Epidermal melanocyte (primary cell): ENCODE data around the gene CEP112.

Experiments
- DNase-seq: peaks from one replicate; pipeline ENCODE4 v3.0.0; 2011; ENCODE audit warnings: low spot score; ENCODE audit not compliant: insufficient read length

Gene CEP112

GRCh38 chr17:65994679-65995078 lies 197.3 kb downstream of the CEP112 start:
- no peak for DNase-seq

DNA sequence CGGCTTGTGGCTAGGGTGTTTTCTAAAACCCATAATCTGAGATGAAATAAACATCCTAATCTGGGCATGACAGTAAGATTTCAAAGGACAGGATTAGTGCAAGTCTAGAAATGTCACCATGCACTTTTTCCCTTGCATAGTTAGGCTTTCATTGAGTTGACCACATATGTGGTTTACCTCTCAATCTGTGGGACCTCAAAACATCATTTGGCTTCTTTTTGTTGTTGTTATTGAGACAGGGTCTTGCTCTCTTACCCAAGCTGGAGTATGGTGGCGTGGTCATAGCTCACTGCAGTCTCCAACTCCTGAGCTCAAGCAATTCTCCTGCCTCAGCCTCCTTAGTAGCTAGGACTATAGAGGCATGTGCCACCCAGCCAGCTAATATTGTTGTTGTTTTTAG lies 197.8 kb downstream of the CEP112 start:
- DNase-seq = no peak

DNA sequence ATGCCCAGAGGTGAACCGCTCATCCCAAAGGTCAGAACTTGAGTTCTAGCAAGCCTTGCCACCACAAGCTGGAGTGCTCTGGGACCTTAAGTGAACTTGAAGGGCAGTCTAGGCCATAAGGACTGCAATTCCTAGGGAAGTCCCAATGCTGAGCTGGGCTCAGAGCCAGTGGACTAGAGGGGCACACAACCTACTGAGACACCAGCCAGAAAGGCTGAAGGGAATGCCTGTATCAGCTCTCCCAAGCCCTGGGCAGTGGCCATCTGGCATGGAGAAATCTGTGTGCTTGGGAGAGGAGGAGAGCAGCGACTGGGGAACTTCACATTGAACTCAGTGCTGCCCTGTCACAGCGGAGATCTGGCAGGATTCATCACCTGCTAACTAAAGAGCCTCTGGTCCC lies 201.3 kb downstream of the CEP112 start:
- no peak for DNase-seq

GRCh38 chr17:65988451-65988850 lies 203.5 kb downstream of the CEP112 start:
- no peak for DNase-seq

DNA sequence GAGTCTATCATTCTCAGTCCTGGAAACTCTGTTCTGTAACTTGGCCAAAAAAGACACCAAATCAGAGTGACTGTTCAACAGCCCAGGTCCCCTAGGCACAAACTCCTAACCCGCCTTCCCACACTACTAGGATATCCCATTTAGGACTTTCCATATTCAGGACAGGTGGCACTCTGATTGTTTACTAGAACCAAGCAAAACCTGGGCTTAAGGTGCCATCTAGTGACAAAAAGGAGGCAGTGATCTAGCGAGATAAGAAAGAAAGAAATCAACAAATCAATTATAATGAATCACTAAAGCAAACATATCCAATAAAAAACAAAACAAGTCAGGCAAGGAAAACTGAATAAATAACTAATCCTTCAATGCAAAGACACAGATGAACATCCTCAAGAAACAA lies 203.9 kb downstream of the CEP112 start:
- no peak for DNase-seq

DNA sequence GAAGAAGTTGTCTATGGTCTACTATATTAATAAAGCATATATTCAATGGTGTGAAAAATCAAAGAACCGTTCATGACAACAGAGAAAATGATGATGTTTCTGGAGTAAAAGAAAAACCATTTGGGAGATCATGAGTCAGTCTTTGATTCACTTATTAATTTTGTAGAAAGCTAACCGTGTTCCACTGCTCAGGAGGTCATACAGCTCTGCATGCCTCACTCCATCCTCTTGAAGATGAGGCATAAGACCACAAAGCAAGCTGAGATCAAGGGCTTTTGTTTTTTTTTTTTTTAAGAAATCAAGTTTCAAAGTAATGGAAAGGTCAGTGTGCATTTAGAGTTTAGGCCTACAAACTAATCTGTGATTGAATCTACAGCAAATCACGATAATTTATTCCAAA lies 206.4 kb downstream of the CEP112 start:
- DNase-seq = no peak

- no peak for DNase-seq
Observed at GRCh38 chr17:65984299-65984698, 207.6 kb downstream of the CEP112 start.

DNA sequence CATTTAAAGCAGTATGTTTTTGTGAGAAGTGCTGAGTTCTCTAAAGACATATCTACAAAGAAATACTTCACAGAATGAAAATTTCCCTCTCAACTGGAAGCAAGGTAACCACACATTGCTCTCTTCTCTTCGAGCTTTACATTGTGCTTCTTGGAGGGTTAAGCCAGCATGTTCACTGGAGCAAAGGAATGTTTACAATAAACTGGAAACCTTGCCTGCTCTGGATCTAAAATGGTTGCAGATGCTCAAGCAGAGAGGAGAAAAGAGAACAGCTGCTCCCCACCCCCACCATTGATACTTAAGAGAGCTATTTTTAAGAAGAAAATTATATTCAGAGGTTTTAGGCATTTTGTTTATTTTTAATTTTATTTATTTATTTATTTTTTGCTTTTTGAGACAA lies 213.1 kb downstream of the CEP112 start:
- no peak for DNase-seq

DNA sequence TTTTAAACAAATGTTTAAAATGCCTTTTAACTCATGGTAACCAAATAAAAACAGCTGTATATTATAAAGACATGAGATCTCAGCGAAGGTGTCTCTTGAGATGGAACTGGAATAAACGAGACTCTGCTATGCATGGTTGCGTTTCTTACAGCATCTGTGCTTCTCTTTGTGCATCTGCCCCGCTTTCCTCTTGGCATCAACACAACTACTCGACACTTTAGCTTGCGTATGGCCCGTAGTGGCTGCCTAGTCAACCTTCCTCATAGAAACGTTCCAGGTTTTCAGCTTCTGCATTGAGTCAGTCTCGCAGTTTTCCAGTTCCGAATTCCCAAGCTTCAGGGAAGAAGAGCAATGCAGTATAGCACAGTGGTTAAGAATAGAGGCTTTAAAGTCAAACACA lies 214.9 kb downstream of the CEP112 start:
- no peak for DNase-seq

DNA sequence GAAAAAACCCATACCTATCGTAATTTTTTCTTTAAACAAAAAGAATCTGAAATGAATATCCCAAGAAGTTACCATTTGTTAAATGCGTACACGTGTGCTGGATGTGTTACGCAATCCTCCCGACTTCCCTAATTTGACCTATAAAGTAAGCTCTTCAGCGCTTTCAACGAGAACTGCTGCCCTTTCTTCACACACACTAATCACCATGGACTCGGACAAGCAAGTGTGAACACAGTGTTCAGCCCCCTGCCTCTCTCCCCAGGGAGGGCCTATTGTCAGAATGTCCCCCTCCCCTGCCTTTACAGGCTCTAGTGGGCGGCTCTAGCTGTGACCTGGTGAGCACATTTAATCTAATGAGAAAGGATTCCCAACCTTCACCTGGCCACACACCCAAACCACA lies 216.1 kb downstream of the CEP112 start:
- DNase-seq = no peak

DNA sequence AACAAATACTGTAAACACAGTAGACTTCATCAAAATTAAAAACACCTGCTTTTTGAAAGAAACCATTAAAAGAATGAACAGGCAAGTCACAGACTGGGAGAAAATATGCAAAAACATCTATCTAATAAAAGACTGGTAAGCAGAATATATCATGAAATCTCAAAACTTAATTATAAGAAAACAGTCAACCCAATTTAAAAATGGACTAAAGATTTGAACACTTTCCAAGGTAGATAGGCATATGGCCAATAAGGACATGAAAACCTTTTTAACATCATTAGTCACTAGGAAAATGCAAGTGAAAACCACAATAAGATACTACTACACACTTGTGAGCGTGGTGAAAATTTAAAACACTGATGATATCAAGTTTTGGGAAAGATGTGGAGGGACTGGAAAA lies 218.7 kb downstream of the CEP112 start:
- no peak for DNase-seq

GRCh38 chr17:65967372-65967771 lies 224.6 kb downstream of the CEP112 start:
- no peak for DNase-seq

- DNase-seq = no peak
Observed at GRCh38 chr17:65966072-65966695, 225.7 kb downstream of the CEP112 start.

GRCh38 chr17:65963179-65963578 lies 228.8 kb downstream of the CEP112 start:
- no peak for DNase-seq

GRCh38 chr17:65959630-65960029 lies 232.3 kb downstream of the CEP112 start:
- no peak for DNase-seq

GRCh38 chr17:65956814-65957213 lies 235.1 kb downstream of the CEP112 start:
- DNase-seq = no peak

GRCh38 chr17:65954148-65954449 lies 237.8 kb downstream of the CEP112 start:
- no peak for DNase-seq

DNA sequence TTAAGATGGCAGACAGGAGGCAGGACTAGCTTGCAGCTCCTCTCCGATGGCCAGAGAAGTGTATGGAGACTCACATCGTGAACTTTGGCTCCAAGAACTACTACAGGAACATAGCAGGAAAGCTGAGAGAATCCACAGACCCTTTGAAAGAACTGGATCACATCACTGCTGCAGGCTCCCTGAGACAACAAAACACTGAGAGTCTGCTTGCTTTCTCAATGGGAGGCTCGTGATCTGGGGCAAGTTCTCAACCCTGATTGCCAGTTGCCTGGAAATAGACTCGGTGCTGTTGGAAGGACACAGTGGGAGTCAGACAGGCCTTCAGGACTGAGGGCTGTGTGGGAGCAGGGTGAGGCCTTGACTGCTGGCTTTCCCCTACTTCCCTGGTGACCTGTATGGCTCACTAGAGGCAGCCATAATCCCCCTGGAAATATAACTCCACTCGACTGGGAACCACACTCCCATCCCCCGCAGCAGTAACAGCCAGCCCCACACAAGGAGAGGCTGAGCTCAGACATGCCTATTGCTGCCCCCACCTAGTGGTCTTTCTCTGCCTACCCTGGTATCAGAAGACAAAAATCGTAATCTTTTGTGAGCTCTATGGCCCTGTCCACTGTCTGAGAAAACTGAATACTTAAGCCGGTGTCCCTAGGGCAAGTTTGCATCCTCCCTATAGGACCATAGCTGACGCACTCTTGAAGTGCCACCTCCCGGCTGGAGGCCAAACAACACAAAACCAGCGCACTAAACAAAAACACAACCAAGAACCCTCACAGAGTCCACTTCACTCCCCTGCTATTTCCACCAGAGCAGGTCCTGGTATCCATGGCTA lies 238.4 kb downstream of the CEP112 start:
- DNase-seq = no peak

- no peak for DNase-seq
Observed at GRCh38 chr17:65952586-65952985, 239.3 kb downstream of the CEP112 start.

DNA sequence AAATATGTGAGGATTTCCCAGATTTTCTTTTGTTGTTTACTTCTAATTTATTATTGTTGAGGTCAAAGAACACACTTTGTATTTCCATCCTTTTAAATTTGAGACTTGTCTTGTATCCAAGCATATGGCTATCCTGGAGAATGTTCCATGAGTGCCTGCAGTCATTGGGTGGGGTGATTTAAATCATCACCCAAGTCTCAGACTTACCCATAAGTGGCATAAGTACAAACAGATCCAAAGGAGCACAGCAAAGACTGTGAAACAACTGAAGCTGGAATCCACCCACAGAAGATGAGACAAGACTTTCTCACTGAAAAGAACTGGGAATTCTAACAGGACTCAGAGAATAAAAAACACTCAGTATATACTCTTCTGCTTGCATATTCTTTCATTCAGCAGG lies 239.9 kb downstream of the CEP112 start:
- no peak for DNase-seq

- no peak for DNase-seq
Observed at GRCh38 chr17:65947831-65948230, 244.1 kb downstream of the CEP112 start.

DNA sequence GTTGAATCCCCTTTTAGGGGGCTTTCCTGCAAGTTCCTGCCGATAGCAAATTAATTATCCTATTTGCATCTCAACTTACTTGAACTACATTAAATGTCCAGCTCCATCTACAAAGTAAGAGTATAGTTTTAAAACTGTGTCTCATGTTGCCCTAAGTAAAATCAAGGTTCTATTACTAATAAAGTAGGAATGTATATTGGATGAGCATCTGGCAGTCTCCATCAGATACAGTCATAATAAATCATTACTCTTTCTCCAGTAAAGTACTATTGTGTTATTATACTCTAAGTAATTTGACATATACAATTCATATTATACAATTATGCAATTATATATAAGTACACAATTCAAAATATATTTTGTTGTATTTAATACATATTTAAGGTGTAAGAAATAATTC lies 249.3 kb downstream of the CEP112 start:
- DNase-seq = no peak

DNA sequence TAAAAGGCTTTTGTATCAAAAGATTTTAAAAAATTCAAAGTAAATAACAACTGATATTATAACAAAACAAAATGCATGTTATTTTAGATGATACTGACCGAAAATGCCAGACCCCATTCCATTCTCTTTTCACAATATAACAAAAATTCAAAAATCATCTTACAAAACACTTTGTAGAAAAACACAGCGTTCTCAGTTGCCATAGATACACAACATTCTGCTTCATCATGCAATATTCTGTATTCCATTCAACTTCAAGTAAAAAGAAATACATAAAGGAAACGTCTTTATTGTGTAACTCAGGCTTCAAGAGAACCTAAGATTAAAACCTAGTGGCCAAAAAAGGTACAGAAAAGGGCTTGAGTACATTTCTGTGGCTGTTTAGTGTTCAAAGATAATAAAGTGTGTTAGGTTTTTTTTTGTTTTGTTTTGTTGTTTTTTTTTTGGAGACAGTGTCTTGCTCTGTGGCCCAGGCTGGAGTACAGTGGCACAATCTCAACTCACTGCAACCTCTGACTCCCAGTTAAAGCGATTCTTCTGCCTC lies 250.5 kb downstream of the CEP112 start:
- no peak for DNase-seq
